Activated CD4-positive, alpha-beta T cell treated with anti-CD3 and anti-CD28 coated beads, Interleukin-10, Interleukin-2, amounts not matched to agents 100 ng/mL and 50 ng/mL, durations not matched to agents 16 hours and 8 hours (primary cell): ENCODE data around the gene TAOK1.

Experiments
- DNase-seq: peaks from one replicate; pipeline ENCODE4 v3.0.0-alpha.2; 2020

The TAOK1 gene

GRCh38 chr17:29379084-29379991 lies 10.8 kb upstream of the TAOK1 start:
- no peak for DNase-seq

GRCh38 chr17:29383686-29384085 lies 6.5 kb upstream of the TAOK1 start:
- DNase-seq = no peak

GRCh38 chr17:29384901-29385300 lies 5.3 kb upstream of the TAOK1 start:
- no peak for DNase-seq

GRCh38 chr17:29386760-29387159 lies 3.4 kb upstream of the TAOK1 start:
- DNase-seq = no peak

GRCh38 chr17:29388937-29389336 lies 1.2 kb upstream of the TAOK1 start:
- DNase-seq = no peak

GRCh38 chr17:29390851-29391631 lies 878 bp downstream of the TAOK1 start:
- DNase-seq = peak; percentile 24

GRCh38 chr17:29393436-29393835 lies 3.3 kb downstream of the TAOK1 start:
- DNase-seq = no peak

GRCh38 chr17:29394761-29395160 lies 4.6 kb downstream of the TAOK1 start:
- DNase-seq = no peak

GRCh38 chr17:29396066-29396465 lies 5.9 kb downstream of the TAOK1 start:
- DNase-seq = no peak

- DNase-seq = no peak
Observed at GRCh38 chr17:29399634-29400033, 9.5 kb downstream of the TAOK1 start.

- DNase-seq = no peak
Observed at GRCh38 chr17:29400818-29401217, 10.7 kb downstream of the TAOK1 start.

- no peak for DNase-seq
Observed at GRCh38 chr17:29401258-29401657, 11.1 kb downstream of the TAOK1 start.

GRCh38 chr17:29407856-29408255 lies 17.7 kb downstream of the TAOK1 start:
- no peak for DNase-seq

GRCh38 chr17:29409963-29410362 lies 19.8 kb downstream of the TAOK1 start:
- no peak for DNase-seq

- DNase-seq = peak; percentile 11
Observed at GRCh38 chr17:29412780-29413565, 22.8 kb downstream of the TAOK1 start.

- DNase-seq = no peak
Observed at GRCh38 chr17:29420128-29420527, 30.0 kb downstream of the TAOK1 start.

GRCh38 chr17:29430275-29430674 lies 40.1 kb downstream of the TAOK1 start:
- no peak for DNase-seq

GRCh38 chr17:29433541-29433940 lies 43.4 kb downstream of the TAOK1 start:
- no peak for DNase-seq

GRCh38 chr17:29434550-29434949 lies 44.4 kb downstream of the TAOK1 start:
- DNase-seq = no peak

GRCh38 chr17:29442451-29442850 lies 52.3 kb downstream of the TAOK1 start:
- DNase-seq = no peak

GRCh38 chr17:29443041-29443739 lies 53.0 kb downstream of the TAOK1 start:
- DNase-seq = no peak

GRCh38 chr17:29444589-29444988 lies 54.4 kb downstream of the TAOK1 start:
- no peak for DNase-seq

GRCh38 chr17:29445844-29446243 lies 55.7 kb downstream of the TAOK1 start:
- no peak for DNase-seq
